Pancreas (tissue), 10 donors: Measurements from ENCODE around the gene ALCAM. TPM values are rescaled to one million over a fixed set of nuclear protein-coding genes. Genes with fewer than 3 reads are reported as not detected.

Experiments used
- ATAC-seq, 4 donors: fragments of 200-7000 bp; cut with Tn5 transposase; one replicate each; pipeline versions ENCODE4 v1.8.0 to v1.9.1; 2020; ENCODE audit warnings: mild to moderate bottlenecking in 4 of 4, moderate library complexity in 4 of 4
- DNase-seq, 6 donors: peaks; one replicate each; pipeline ENCODE4 v3.0.0-alpha.2; 2020
- FAIRE-seq: peaks from 2 replicates; lab custom pipeline; 2012; peaks lifted over from hg19 to GRCh38; lab: Jason Lieb, UNC
- H3K27ac ChIP-seq, 4 donors: fragments of 200-600 bp; sonication (generic); 1 replicate in 3 of 4; 2 replicates in 1 of 4; pipeline versions ENCODE4 v1.5.0 to v1.8.0; 2020
- H3K27me3 ChIP-seq, 4 donors: fragments of 200-600 bp; one replicate each; pipeline ENCODE4 v1.8.0; 2021
- H3K36me3 ChIP-seq, 3 donors: fragments of 200-600 bp; sonication (generic) in 1 of 3; one replicate each; pipeline versions ENCODE4 v1.5.0 to v1.8.0; 2020 to 2021
- H3K4me1 ChIP-seq, 3 donors: fragments of 200-600 bp; one replicate each; pipeline ENCODE4 v1.8.0; 2021
- H3K4me3 ChIP-seq, 4 donors: fragments of 200-600 bp; sonication (generic) in 2 of 4; one replicate each; pipeline versions ENCODE4 v1.5.0 to v1.8.0; 2020 to 2021
- H3K9me3 ChIP-seq, 4 donors: fragments of 200-600 bp; one replicate each; pipeline ENCODE4 v1.8.0; 2021
- CTCF ChIP-seq, 4 donors: fragments of 200-600 bp; sonication (generic) in 3 of 4; IDR thresholded peaks; one replicate each; pipeline versions ENCODE4 v1.5.0 to v1.8.0; 2021; ENCODE audit warnings: antibody characterized with exemption in 4 of 4
- WGBS, 2 donors: extraction: QIAGEN DNeasy Blood & Tissue Kit; methylation state at CpG; one replicate each; pipeline ENCODE4 v1.1.7; 2013; 5-methylcytosine and 5-hydroxymethylcytosine counted together
- intact Hi-C, 3 donors: fragments of 100-400 bp; cut with DNase I; formaldehyde crosslinking; loops; one replicate each; pipeline versions ENCODE4 v1.11.1 to v1.14.2; 2022
- polyA plus RNA-seq, 2 donors: library from polyadenylated mRNA; stranded (reverse); fragments of 200-250 nt; gene quantifications; one replicate each; pipeline ENCODE4 v1.2.3, GENCODE V29; 2013
- total RNA-seq, 6 donors: library from RNA; stranded (reverse); fragmentation: NEBNext Ultra II Directional in 4 of 6; extraction: Animal tissue kit (Norgen Biotek cat#: 25700) in 4 of 6; gene quantifications; one replicate each; pipeline versions ENCODE4 v1.2.1 to v1.2.4, GENCODE V29; 2021 to 2023
- donor health status: healthy with polysubstance abuse.
- donor health status: DM: no; HTN: no; CAD: no; lungs with moderate emphysema.
- donor health status: DM: no; HTN: no; CAD: no.
- donor health status: control.
- donor health status: control.
- donor health status: Bipolar disorder and iron deficiency.
- donor health status: DM: yes; HTN: yes; CAD: no.
- donor health status: DM: no; HTN: no; CAD: no.
- donor health status: DM: no; HTN: no; CAD: no.
- donor health status: DM: yes; HTN: yes; CAD: no.

Gene ALCAM
- total and polyA plus RNA-seq, 8 donors = 14.4 to 42.1 (median 27.6) TPM

GRCh38 chr3:105615814-105616213 is 249.1 kb downstream of the ALCAM start:
- intact Hi-C loops = no loop called here
- WGBS, 2 donors = 74 to 89% methylated on average over 3 of the region's 3 CpGs
- no peak for TF ChIP-seq CTCF (IDR thresholded peaks at IDR 0.05)

GRCh38 chr3:105616374-105617121 is 249.8 kb downstream of the ALCAM start:
- ATAC-seq (no peak), DNase-seq (no peak), FAIRE-seq (no peak)
- Histone ChIP-seq H3K4me1 (peaks cover 0 to 19% (median 7%) of the 10 kb centered on the region in 3 donors), H3K4me3 (no peak overlapping the region), H3K27ac (no peak overlapping the region), H3K36me3 (no peaks in the 10 kb centered on the region), H3K9me3 (no peaks in the 10 kb centered on the region), H3K27me3 (no peaks in the 10 kb centered on the region)
- intact Hi-C loops = no loop called here
- 62% methylated on average over 5 of the region's 5 CpGs for WGBS, 2 donors
- no peak for TF ChIP-seq CTCF (IDR thresholded peaks at IDR 0.05)

More at GRCh38 chr3:105615814-105616213, 249.1 kb downstream of the ALCAM start:
- H3K4me1 ChIP-seq = peaks cover 6 to 23% (median 14%) of the 10 kb centered on the region in 3 donors
- H3K36me3 ChIP-seq = no peaks in the 10 kb centered on the region
- no peak for DNase-seq
- no peak for FAIRE-seq
- H3K9me3 ChIP-seq = no peaks in the 10 kb centered on the region
- no peak overlapping the region for H3K4me3 ChIP-seq
- no peak overlapping the region for H3K27ac ChIP-seq
- H3K27me3 ChIP-seq = no peaks in the 10 kb centered on the region
- ATAC-seq = no peak

- H3K4me3 ChIP-seq = no peak overlapping the region
- ATAC-seq (no peak), DNase-seq (no peak), FAIRE-seq (no peak)
- H3K4me1 ChIP-seq = no peaks in the 10 kb centered on the region
- no peaks in the 10 kb centered on the region for H3K27me3 ChIP-seq
- H3K9me3 ChIP-seq = no peaks in the 10 kb centered on the region
- intact Hi-C loops = no loop called here
- no peak for TF ChIP-seq CTCF (IDR thresholded peaks at IDR 0.05)
- H3K36me3 ChIP-seq = no peaks in the 10 kb centered on the region
- H3K27ac ChIP-seq = no peak overlapping the region
- WGBS, 2 donors = 90 to 91% methylated on average over 5 of the region's 5 CpGs
Observed at GRCh38 chr3:105618556-105618955, 251.8 kb downstream of the ALCAM start.

GRCh38 chr3:105619651-105620050 is 252.9 kb downstream of the ALCAM start:
- Histone ChIP-seq H3K9me3 (no peaks in the 10 kb centered on the region), H3K27me3 (no peaks in the 10 kb centered on the region), H3K27ac (no peak overlapping the region), H3K4me3 (no peak overlapping the region), H3K4me1 (no peaks in the 10 kb centered on the region), H3K36me3 (no peaks in the 10 kb centered on the region)
- DNase-seq = no peak
- 94 to 96% methylated on average over 2 of the region's 2 CpGs for WGBS, 2 donors
- no peak for FAIRE-seq
- no peak for ATAC-seq
- no peak for TF ChIP-seq CTCF (IDR thresholded peaks at IDR 0.05)
- intact Hi-C loops = no loop called here

- WGBS, 2 donors = 88 to 89% methylated on average over 2 of the region's 2 CpGs
Observed at GRCh38 chr3:105620236-105620635, 253.5 kb downstream of the ALCAM start.

More at GRCh38 chr3:105620236-105620635, 253.5 kb downstream of the ALCAM start:
- no peak for FAIRE-seq
- Histone ChIP-seq H3K4me3 (no peak overlapping the region), H3K27me3 (no peaks in the 10 kb centered on the region), H3K9me3 (no peaks in the 10 kb centered on the region), H3K36me3 (no peaks in the 10 kb centered on the region), H3K27ac (no peak overlapping the region), H3K4me1 (no peaks in the 10 kb centered on the region)
- TF ChIP-seq CTCF (IDR thresholded peaks at IDR 0.05) = no peak
- no peak for ATAC-seq
- no peak for DNase-seq
- intact Hi-C loops = no loop called here
